Measurements from ENCODE around the gene PDE8B.

PDE8B gene

GRCh38 chr5:77208507-77209163 is 1.8 kb upstream of the PDE8B start:
- no peaks in the 10 kb centered on the region for H3K36me3 ChIP-seq (ENCODE audit: insufficient read depth, low read length)
- no peaks in the 10 kb centered on the region for H3K9me3 ChIP-seq (ENCODE audit: control insufficient read depth, insufficient read depth, low read length)
- no peak overlapping the region for H3K9ac ChIP-seq (ENCODE audit: low read depth, low read length)
- H3K4me1 ChIP-seq (ENCODE audit: insufficient read depth, low read length) = no peaks in the 10 kb centered on the region

DNA sequence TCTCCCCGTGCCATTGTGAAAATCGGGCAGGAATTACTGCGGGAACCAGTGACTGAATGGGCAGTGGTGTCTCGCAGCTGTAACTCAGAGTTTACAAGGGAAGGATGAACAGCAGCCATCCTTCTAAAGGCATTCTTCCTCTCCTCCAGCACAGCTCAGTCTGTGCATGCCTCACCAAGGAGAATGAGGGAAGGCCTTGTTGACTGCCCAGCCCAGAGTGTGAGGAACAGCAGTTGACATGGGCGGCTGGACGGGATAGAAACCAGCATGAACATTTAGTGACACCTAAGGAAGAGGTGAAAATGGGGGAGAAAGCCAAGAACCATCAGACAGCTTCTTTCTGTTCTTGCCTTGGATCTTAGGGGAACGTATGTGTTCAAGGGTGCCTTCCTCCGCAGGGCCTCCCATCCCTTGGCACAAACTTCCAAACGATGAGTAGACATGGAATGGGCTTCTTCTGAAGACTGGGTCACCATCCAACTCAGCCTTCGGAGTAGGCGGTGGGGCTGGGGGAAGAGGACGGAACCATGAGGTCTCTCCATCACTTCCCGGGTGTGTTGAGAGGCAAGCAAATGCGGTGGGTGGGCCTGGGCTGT is 887 bp upstream of the PDE8B start:
- H3K9ac ChIP-seq (ENCODE audit: low read depth, low read length) = no peak overlapping the region; the same call in 1 of the 2 replicates
- no peaks in the 10 kb centered on the region for H3K36me3 ChIP-seq (ENCODE audit: insufficient read depth, low read length)
- no peaks in the 10 kb centered on the region for H3K4me1 ChIP-seq (ENCODE audit: insufficient read depth, low read length)
- no peaks in the 10 kb centered on the region for H3K9me3 ChIP-seq (ENCODE audit: control insufficient read depth, insufficient read depth, low read length)

DNA sequence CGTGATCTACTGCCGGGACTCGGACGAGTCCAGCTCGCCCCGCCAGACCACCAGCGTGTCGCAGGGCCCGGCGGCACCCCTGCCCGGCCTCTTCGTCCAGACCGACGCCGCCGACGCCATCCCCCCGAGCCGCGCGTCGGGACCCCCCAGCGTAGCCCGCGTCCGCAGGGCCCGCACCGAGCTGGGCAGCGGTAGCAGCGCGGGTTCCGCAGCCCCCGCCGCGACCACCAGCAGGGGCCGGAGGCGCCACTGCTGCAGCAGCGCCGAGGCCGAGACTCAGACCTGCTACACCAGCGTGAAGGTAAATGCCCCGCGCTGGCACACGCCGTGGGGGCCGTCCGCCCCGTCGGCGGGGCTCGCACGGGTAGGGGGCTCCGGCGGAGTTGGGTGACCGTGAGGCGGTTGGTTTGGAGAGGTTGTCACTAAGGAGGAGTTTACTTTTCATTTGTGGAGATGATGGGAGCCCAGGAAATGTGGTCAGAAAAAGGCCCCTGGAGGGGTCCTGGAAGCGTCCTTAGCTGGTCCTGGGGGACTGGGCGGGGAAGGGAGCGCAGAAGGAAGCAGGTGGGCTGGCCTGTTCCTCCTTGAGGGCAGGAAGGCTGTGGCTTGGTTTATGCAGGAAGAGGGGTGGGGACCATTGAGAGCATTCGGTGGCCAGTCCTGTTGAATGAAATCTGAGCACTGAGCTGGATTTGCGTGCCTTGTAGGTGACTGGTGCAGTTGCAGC is 647 bp downstream of the PDE8B start:
- H3K9ac ChIP-seq (ENCODE audit: low read depth, low read length) = peak overlapping the region; percentile 56; the same call in 1 of the 2 replicates
- no peaks in the 10 kb centered on the region for H3K9me3 ChIP-seq (ENCODE audit: control insufficient read depth, insufficient read depth, low read length)
- H3K36me3 ChIP-seq (ENCODE audit: insufficient read depth, low read length) = no peaks in the 10 kb centered on the region
- no peaks in the 10 kb centered on the region for H3K4me1 ChIP-seq (ENCODE audit: insufficient read depth, low read length)

DNA sequence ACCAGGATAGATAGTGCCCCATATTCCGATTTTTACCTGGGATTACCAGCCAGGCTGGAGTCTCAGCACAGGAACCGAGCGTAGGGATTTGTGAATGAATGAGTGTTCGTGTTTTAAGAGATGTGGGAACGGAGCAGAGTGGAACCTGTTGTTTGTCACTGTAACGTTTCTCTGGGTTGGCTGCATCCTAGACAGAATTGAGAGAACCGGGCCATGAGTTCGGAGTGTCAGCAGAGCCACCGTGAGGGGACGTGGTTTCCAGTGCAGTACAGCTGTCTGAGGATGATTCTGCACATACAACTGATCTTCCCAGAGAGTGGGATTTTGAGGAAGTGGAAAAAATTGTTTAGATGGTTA is 1.2 kb downstream of the PDE8B start:
- Histone ChIP-seq H3K9me3 (ENCODE audit: control insufficient read depth, insufficient read depth, low read length) (no peaks in the 10 kb centered on the region), H3K36me3 (ENCODE audit: insufficient read depth, low read length) (no peaks in the 10 kb centered on the region), H3K4me1 (ENCODE audit: insufficient read depth, low read length) (no peaks in the 10 kb centered on the region), H3K9ac (ENCODE audit: low read depth, low read length) (peak overlapping the region; percentile 56; the same call in 1 of the 2 replicates)

DNA sequence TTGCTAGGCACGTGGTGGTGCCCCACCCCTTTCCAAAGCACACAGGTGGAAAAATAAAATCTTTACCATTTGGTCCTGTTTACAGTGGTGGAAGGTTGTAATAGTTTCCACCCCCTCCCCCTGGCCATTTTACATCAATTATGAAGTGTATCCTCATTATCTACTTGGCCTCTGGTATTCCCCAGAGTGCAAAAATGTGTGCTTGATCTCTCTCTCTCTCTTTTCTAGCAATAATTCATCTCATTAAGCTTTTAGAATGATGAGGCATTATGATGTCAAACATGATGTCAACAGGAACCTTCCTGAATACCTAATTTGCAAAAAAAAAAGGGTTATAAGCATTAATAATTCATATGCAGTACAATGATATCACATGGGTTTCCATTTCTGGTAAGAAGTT is 3.1 kb downstream of the PDE8B start:
- Histone ChIP-seq H3K36me3 (ENCODE audit: insufficient read depth, low read length) (no peaks in the 10 kb centered on the region), H3K4me1 (ENCODE audit: insufficient read depth, low read length) (no peaks in the 10 kb centered on the region), H3K9ac (ENCODE audit: low read depth, low read length) (no peak overlapping the region), H3K9me3 (ENCODE audit: control insufficient read depth, insufficient read depth, low read length) (no peaks in the 10 kb centered on the region)

- Histone ChIP-seq H3K9me3 (ENCODE audit: control insufficient read depth, insufficient read depth, low read length) (no peaks in the 10 kb centered on the region), H3K9ac (ENCODE audit: low read depth, low read length) (no peak overlapping the region), H3K36me3 (ENCODE audit: insufficient read depth, low read length) (no peaks in the 10 kb centered on the region), H3K4me1 (ENCODE audit: insufficient read depth, low read length) (no peaks in the 10 kb centered on the region)
These were observed 3.7 kb downstream of the PDE8B start for GRCh38 chr5:77214151-77214550.

DNA sequence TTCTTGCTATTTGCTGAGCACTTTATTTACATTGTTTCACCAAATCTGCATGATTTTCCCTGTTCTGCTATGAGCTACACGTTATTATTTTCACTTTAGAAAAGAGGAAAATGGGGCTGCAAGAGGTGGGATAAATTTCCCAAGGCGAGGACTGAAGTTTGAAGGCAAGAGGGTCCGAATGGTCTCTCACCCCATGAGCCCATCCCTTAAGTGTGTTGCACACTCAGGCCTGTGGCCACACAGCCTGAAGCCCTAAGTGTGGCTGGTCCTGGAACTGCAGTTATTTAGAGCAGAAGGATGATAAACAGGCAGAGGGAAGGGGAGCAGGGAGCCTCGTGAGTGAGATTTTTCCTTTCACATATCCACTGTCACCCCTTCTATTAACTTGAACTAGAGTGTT is 7.8 kb downstream of the PDE8B start:
- Histone ChIP-seq H3K9ac (ENCODE audit: low read depth, low read length) (no peak overlapping the region), H3K36me3 (ENCODE audit: insufficient read depth, low read length) (no peaks in the 10 kb centered on the region), H3K4me1 (ENCODE audit: insufficient read depth, low read length) (no peaks in the 10 kb centered on the region), H3K9me3 (ENCODE audit: control insufficient read depth, insufficient read depth, low read length) (no peaks in the 10 kb centered on the region)

DNA sequence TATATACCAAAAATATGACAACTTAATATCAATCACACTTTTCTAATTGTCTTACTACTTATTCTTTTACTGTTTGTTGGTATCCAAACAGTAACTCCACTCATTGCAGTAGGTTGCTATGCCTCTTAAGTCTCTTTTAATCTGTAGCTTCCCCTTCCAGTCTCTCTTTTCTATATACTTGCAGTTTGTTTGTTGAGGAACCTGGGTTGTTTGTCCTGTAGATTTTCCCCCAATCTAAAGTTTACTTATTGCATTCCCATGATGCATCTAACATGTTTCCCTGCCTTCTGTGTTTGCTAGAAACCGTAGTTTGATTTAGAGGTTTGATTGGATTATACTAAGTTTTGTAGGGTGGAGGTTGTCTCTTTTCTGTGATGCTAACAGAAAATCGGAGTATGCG is 10.6 kb downstream of the PDE8B start:
- Histone ChIP-seq H3K9me3 (ENCODE audit: control insufficient read depth, insufficient read depth, low read length) (no peaks in the 10 kb centered on the region), H3K9ac (ENCODE audit: low read depth, low read length) (no peak overlapping the region; the same call in 1 of the 2 replicates), H3K4me1 (ENCODE audit: insufficient read depth, low read length) (no peaks in the 10 kb centered on the region), H3K36me3 (ENCODE audit: insufficient read depth, low read length) (no peaks in the 10 kb centered on the region)

DNA sequence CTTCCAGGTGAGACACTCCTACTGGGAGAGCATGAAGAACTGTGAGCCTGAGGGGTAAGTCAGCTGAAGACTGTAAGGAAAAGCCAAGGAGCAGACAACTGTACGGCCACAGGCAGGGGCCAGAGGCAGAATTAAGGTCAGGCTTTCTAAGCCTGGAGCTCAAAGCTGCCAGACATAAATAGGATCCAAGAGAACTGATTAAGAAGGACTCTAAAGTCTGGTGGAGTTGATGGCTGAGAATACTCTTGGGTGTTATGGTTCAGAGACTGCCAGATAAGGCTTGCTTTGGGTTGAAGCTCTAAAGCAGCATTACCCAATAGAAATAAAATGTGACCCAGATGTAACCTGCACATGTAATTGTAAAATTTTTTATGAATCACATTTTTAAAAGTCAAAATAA is 12.2 kb downstream of the PDE8B start:
- Histone ChIP-seq H3K36me3 (ENCODE audit: insufficient read depth, low read length) (no peaks in the 10 kb centered on the region), H3K9me3 (ENCODE audit: control insufficient read depth, insufficient read depth, low read length) (no peaks in the 10 kb centered on the region; the same call in 1 of the 2 replicates), H3K9ac (ENCODE audit: low read depth, low read length) (no peak overlapping the region), H3K4me1 (ENCODE audit: insufficient read depth, low read length) (no peaks in the 10 kb centered on the region)

GRCh38 chr5:77223653-77224052 is 13.2 kb downstream of the PDE8B start:
- Histone ChIP-seq H3K9ac (ENCODE audit: low read depth, low read length) (no peak overlapping the region), H3K4me1 (ENCODE audit: insufficient read depth, low read length) (no peaks in the 10 kb centered on the region), H3K9me3 (ENCODE audit: control insufficient read depth, insufficient read depth, low read length) (no peaks in the 10 kb centered on the region; the same call in 1 of the 2 replicates), H3K36me3 (ENCODE audit: insufficient read depth, low read length) (no peaks in the 10 kb centered on the region)

DNA sequence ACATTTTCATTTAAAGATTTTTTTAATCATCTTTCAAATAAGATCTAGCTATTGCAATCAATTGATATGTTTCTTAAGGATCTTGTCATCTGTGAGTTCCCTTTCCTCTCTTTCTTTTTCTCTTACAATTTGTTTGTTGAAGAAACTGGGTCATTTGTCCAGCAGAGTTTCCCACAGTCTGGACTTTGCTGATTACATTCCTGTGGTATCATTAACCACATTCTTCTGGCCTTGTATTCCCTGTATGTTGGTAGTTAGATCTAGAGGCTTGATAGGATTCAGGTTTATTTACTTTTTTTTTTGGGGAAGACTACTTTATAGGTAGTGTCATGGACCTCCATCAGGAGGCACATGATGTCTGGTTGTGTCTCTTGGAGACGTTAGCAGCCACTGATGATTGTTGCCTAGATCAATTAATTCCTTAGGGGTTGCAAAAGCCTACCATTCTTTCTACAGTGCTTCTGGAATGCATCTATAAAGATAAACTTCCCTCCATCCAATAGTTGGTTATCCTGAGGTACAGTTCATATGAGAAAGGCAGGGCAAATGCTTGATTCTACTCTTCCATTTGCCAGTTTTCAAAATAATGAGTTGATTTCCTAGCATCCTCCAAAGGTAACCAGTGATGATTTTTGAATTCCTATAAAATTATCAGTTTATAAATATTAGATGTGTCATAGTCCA is 14.3 kb downstream of the PDE8B start:
- Histone ChIP-seq H3K4me1 (ENCODE audit: insufficient read depth, low read length) (no peaks in the 10 kb centered on the region), H3K36me3 (ENCODE audit: insufficient read depth, low read length) (no peaks in the 10 kb centered on the region), H3K9ac (ENCODE audit: low read depth, low read length) (no peak overlapping the region), H3K9me3 (ENCODE audit: control insufficient read depth, insufficient read depth, low read length) (no peaks in the 10 kb centered on the region; the same call in 1 of the 2 replicates)

DNA sequence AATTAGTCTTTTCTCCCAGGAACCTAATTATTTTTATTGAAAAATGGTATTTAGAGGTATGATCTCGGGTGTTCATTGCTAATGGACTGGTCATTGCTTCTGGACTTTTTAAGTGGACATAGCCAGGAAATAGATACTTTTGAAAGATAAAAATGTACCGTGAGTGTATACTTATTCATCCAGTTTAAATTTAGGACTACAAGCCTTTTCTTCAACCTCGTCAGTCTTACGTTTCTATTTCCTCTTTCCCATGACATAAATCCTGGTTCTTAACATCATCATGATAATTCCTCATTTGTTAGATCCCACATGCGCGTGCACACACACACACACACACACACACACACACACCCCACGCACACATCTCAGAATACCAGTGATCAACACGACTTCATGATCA is 15.1 kb downstream of the PDE8B start:
- Histone ChIP-seq H3K4me1 (ENCODE audit: insufficient read depth, low read length) (no peaks in the 10 kb centered on the region), H3K9me3 (ENCODE audit: control insufficient read depth, insufficient read depth, low read length) (no peaks in the 10 kb centered on the region; the same call in 1 of the 2 replicates), H3K36me3 (ENCODE audit: insufficient read depth, low read length) (no peaks in the 10 kb centered on the region), H3K9ac (ENCODE audit: low read depth, low read length) (no peak overlapping the region)

- H3K9me3 ChIP-seq (ENCODE audit: control insufficient read depth, insufficient read depth, low read length) = no peaks in the 10 kb centered on the region; the same call in 1 of the 2 replicates
- no peaks in the 10 kb centered on the region for H3K4me1 ChIP-seq (ENCODE audit: insufficient read depth, low read length)
- H3K9ac ChIP-seq (ENCODE audit: low read depth, low read length) = no peak overlapping the region
- H3K36me3 ChIP-seq (ENCODE audit: insufficient read depth, low read length) = no peaks in the 10 kb centered on the region
These were observed 19.4 kb downstream of the PDE8B start for GRCh38 chr5:77229887-77230286.

DNA sequence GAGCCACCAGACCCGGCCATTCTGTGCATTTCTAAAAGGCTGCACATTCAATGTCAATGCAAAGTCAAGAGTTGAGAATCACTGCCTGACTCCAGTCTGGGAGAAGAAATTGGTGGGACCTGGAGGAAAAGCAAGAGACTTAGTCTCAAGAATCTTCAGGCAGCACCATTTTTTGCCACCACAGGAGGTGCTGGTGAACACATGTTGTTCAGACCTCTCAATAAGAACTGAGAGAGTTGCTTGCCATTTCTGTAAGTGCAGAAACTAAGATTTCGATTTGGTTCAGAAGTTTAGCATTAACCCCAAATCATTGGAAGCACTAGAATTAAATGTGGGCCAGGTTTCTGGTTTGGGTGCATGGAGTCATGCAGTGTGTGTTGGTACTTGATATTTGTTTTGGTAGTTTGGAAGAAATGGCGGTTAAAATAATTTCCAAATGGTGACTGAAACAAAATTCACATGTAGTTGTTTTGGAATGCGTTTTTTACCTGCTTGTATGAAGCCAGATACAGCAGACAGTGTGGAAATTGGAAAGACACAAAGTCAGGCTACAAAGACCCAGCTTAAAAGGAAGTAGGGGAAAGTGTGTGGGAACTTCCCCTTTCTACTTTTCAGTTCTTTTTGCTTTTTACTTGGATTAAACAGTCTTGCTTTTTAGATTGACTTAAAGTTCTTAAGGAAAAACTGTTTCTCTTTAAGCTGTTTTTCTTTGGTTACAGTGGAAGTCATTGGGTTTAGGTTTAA is 20.4 kb downstream of the PDE8B start:
- H3K9ac ChIP-seq (ENCODE audit: low read depth, low read length) = no peak overlapping the region
- no peaks in the 10 kb centered on the region for H3K36me3 ChIP-seq (ENCODE audit: insufficient read depth, low read length)
- no peaks in the 10 kb centered on the region for H3K4me1 ChIP-seq (ENCODE audit: insufficient read depth, low read length)
- H3K9me3 ChIP-seq (ENCODE audit: control insufficient read depth, insufficient read depth, low read length) = no peaks in the 10 kb centered on the region; the same call in 1 of the 2 replicates
